ENCODE measurements around the gene DNAJC19.

The DNAJC19 gene

GRCh38 chr3:180989291-180990163 lies at the start of gene DNAJC19:
DNAJC19 (minus strand) TSS chr3:180989736; CDS start chr3:180989602, 134 bp downstream.
- TF ChIP-seq CTCF (IDR thresholded peaks at IDR 0.05; ENCODE audit: insufficient read depth, low read depth, low read length, missing control alignments) = no peak
- peak within 1 kb of the TSS; percentile 80 for H3K4me3 ChIP-seq (ENCODE audit: low read depth, low read length)
- peak; percentile 97 for DNase-seq (ENCODE audit: low read depth)

GRCh38 chr3:181030948-181031347 lies 41.4 kb upstream of the DNAJC19 start:
- no peak for TF ChIP-seq CTCF (IDR thresholded peaks at IDR 0.05; ENCODE audit: insufficient read depth, low read depth, low read length, missing control alignments)

GRCh38 chr3:181025204-181025603 lies 35.7 kb upstream of the DNAJC19 start:
- TF ChIP-seq CTCF (IDR thresholded peaks at IDR 0.05; ENCODE audit: insufficient read depth, low read depth, low read length, missing control alignments) = no peak
- no peak overlapping the region for H3K4me3 ChIP-seq (ENCODE audit: low read depth, low read length)
- no peak for DNase-seq (ENCODE audit: low read depth)

More at GRCh38 chr3:181030948-181031347, 41.4 kb upstream of the DNAJC19 start:
- no peak overlapping the region for H3K4me3 ChIP-seq (ENCODE audit: low read depth, low read length)
- no peak for DNase-seq (ENCODE audit: low read depth)

GRCh38 chr3:181017690-181018089 lies 28.2 kb upstream of the DNAJC19 start:
- no peak for DNase-seq (ENCODE audit: low read depth)
- no peak overlapping the region for H3K4me3 ChIP-seq (ENCODE audit: low read depth, low read length)
- TF ChIP-seq CTCF (IDR thresholded peaks at IDR 0.05; ENCODE audit: insufficient read depth, low read depth, low read length, missing control alignments) = no peak

GRCh38 chr3:181009225-181009624 lies 19.7 kb upstream of the DNAJC19 start:
- no peak overlapping the region for H3K4me3 ChIP-seq (ENCODE audit: low read depth, low read length)
- TF ChIP-seq CTCF (IDR thresholded peaks at IDR 0.05; ENCODE audit: insufficient read depth, low read depth, low read length, missing control alignments) = no peak
- no peak for DNase-seq (ENCODE audit: low read depth)

DNA sequence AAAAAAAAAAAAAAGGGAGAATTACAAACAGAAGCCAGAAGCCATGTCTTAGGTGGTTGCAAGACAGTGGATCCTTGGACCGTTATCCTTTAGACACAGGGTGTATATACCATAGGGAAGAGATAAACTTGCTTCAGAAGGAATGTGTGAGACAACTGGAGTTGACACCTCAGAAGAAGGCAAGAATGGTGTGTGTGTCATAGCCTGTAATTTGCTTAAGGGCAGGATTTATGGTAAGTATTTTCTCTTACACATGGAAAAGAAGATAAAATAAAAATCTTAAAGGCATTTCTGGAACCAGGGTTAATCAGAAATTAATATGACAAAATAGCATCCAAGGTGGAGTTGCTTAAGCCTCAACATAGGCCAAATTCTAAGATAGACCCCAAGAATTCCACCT lies 19.3 kb upstream of the DNAJC19 start:
- no peak overlapping the region for H3K4me3 ChIP-seq (ENCODE audit: low read depth, low read length)
- no peak for TF ChIP-seq CTCF (IDR thresholded peaks at IDR 0.05; ENCODE audit: insufficient read depth, low read depth, low read length, missing control alignments)
- no peak for DNase-seq (ENCODE audit: low read depth)
